ENCODE results near the gene TRPM8.
"Not testable (repeated sequence)": the region's sequence is repeated elsewhere in the genome, so short reads cannot be mapped to it uniquely, and the experiment has no call there.

The TRPM8 gene

DNA sequence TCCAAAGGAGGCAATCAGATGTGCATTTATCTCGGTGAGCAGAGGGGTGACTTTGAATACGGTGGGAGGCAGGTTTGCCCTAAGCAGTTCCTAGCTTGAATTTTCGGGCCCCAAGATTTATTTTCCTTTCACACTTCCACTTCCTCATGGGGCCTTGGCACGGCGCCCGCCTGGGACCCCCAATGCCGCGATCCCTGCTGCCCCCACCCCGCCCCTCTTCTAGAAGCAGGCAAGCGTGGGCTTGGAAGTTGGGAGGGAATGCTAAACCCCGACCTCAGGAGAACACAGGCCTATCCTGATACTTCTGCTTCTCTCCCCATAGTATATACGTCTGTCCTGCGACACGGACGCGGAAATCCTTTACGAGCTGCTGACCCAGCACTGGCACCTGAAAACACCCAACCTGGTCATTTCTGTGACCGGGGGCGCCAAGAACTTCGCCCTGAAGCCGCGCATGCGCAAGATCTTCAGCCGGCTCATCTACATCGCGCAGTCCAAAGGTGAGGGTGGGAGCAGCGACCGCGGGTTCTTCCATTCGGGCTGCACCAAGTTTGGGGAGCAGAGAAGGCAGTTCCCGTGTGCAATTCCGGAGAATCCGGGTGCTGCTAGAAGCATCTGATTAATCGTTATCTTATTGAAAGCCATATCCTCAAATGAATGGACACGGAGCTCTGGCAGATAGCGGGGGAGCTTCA lies 21.6 kb downstream of the TRPM8 start:
- no peak for DNase-seq

DNA sequence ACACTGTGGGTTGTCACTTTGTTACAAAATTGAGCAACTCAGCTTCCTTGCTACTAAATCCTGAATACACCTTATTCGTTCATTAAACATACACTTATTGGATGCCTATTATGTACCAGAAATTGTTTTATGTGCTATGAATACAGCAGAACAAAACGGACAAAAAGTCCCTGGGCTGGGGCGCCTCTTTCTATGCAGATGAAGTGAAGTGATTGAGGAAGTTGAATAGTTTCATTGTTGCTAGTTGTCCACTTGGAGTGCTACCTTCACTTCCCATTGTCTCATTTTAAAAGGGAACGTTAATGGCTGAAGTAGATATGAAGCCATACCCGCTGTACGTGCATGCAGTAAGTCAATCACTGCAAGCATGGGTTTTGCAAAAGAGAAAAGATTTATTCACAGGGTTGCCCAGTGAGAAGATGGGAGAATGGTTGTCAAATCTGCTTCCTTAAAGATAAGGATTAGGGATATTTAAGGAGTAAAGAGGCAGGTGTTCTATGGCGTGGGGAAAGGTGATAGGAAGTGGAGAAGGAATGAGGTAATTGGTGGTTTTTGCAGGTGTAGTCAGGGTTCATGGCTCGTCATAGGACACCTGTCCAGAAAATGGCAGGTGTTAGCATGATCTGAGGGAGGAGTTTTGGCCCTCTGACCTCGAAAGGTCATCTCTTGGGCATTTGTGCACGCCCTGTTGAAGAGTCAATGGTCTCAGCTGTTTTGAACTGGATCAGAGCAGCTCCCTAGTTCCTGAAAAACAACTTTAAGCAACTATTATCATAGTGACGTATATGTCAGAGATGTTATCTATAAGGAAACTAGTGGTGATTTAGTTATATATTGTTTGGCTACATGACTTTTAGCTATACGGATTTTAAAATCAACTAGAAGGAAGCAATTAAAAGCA lies 23.5 kb downstream of the TRPM8 start:
- DNase-seq, result no peak

DNA sequence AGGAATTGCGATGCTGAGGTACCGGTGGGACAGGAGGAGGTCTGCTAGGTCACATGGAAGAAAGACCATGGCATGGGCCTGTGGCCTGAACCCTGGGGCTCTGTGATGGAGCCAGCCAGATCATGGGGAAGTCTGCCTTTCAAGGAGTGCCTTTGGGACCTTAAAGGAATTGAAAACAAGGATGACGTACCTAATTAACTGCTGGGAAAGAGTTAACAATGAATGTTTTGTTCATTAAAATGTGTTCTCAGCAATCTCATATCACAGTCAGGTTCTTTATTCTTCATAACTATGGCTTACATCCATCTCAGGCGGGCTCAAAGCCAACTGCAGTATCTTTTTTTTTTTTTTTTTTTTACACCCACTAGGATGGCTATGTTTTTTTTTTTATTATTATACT lies 25.6 kb downstream of the TRPM8 start:
- no peak for DNase-seq

DNA sequence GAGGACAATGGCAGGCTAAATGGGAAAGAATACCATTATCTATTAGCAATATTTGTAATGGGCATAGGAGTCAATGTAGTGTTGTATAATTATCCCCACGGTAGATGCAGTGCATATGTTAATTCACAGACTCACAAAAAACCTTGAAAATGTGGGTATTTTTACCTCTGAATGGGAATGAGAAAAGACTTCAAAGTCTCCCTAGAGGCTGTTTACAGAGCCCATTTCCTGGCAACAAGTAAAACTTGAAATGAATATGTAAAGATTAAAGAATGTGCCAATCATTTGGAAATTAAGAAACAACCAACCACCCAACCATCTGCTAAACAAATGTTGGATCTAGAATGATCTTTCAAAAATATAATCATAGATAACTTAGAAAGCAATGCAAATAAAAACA lies 27.1 kb downstream of the TRPM8 start:
- DNase-seq, result no peak

DNA sequence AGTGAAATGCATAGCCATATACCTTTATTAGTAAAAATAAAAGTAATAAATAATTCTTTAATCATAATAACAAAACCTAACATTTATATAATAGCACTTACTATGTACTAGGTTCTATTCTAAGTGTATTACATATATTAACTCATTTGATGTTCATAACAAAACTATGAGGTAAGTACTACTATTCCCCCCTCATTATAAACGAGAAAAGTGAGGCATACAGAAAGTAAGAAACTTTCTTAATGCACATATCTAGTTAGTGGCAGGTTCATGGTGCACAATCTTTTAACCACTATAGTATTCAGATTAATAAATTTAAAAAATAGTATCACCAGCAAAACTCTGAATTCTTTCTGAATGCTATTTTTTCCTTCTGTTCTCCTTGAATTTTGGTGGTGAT lies 27.5 kb downstream of the TRPM8 start:
- DNase-seq, result no peak

DNA sequence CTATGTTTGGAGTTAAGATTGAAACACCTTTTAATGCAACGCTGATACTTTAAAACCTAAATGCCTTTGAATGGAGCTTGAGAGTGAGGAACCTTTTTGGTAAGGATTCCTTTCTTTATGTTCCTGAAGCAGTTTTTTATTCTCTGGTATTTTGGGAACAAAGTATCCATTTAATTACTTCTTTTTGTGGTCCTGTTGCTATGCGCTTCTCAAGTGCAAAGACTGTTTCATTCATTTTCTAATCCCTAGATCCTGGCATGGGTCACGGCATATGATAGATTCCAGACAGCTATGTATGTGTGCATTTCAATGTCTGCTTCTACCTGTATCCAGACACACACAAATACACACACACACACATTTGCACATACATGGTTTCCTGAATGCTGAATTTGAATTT lies 28.0 kb downstream of the TRPM8 start:
- DNase-seq, result no peak

DNA sequence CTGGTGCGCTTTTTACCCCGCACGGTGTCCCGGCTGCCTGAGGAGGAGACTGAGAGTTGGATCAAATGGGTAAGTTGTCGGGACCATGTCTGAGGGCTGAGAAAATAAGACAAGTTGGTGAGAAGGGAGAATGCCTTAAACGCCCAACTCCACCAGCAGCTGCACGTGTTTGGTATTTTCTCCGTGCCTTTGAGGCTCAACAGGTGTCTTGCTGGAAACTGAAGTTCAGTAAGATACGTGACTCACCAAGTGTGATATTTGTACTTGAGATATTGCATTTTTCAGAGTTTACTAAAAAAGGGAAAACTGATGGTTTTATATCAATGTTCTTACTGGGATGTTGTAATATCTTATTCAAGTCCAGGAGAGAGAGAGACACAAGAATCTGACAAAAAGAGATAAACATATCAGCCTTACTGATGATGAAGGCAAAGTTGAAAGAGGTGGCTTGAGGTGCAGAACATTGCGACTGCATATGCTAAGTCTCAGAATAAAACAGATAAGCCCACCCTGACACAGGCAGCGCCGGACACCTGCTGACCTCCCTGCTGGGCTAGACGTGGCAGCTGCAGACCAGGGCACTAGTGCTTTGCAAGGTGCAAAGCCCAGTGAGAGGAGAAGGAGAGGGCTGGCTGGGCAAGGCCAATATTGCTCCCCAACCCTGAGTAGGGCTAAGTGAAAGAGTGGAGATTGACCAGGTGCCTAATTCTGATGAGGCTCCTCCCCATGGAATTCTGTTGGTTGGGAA lies 33.1 kb downstream of the TRPM8 start:
- DNase-seq, result no peak

DNA sequence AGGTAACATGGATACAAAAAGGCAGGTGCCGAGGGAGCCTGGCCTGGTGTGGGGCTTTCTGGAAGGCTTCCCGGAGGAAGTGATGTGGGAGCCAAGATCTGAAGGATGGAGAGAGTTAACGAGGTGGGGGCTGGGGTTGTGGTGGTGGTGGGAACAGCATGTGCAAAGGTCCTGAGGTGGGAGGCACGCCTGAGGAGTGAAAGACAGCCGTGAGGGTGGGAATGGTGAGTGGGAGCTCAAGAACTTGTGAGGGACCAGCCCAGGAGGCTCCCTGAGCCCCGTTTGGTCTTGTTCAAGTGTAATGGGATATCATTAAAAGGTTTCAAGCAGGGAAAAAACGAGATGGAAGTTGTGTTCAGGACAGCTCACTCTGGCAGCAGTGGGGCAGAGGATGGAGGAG lies 35.2 kb downstream of the TRPM8 start:
- DNase-seq, result no peak

DNA sequence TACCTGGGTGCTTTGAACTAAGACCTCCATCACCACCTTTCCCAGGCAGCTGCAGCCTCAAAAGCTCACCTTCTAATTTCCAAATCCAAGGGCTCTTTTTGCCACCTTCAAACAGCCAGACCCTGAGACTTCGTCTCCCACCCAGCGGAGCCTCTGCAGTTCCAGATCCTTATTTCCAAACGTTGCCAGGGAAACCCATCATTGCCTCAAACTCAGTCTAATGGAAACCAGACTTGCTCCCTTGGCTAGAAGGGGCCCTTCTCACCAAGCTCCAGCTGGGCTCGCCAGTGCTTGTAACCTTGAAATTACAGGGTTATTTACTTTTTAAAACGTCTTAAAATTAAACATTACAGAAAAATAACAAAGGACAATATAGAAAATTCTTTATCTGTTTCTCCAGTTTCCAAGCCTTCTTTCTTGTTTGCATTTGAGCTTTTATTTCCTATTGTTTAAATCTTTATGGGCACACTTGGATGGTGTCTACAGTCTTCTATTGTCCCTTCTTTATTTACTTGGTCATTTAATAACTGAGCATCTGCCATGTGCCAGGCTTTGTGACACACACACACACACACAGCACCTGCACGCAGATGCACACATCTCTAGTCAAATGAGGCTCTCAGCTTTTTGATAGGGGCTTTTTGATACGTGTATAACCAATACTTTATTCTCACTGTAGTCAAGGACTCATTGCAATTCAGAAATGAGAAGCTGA lies 36.1 kb downstream of the TRPM8 start:
- no peak for DNase-seq

DNA sequence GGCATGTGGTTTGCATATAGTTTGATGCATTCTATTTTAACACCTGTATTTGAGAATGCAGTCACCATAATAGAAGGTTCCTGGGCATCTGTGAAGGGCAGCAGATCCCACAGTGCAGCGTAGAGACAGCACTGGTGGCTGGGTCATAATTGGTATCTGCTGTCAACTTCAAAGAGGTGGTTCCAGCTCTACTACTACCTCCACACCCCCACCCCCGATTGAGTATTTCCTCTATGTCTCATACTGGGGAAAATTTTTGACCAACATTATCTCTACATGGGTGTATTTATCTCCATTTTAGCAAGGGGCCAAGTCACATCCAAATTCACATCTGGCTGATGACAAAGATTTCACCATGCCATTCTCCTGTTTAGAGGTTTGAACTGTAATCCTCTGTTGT lies 43.0 kb downstream of the TRPM8 start:
- DNase-seq, result no peak

DNA sequence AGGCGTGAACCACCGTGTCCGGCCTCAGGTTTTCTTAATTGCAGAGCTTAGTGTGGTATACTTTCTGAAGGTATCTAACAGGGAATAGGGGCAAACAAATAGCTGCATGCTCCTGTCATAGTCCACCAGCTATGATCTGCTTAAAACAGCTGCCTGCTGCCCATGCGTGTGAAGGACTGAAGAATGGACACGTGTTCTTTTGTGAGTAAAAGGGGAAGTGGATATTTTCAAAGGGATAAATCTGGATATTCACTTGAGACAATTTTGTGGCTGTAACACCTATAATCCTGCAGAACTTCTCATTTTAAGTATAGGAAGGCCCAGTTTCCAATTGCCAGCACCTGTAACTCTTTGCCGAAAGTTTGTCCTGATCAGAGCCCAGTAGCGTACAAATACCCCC lies 44.7 kb downstream of the TRPM8 start:
- no peak for DNase-seq

DNA sequence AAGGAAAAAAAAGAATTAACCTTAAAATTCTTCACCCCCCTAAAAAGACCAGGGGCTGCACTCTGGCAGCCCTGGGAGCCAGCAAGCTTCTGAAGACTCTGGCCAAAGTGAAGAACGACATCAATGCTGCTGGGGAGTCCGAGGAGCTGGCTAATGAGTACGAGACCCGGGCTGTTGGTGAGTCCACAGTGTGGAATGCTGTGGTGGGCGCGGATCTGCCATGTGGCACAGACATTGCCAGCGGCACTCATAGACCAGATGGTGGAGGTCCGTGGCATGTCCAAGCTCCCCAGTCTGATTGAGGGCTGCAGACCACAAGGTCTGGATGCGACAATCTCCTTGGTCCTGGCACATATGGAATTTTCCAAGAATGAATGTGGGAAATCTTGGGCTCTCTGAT lies 47.4 kb downstream of the TRPM8 start:
- DNase-seq, result no peak

DNA sequence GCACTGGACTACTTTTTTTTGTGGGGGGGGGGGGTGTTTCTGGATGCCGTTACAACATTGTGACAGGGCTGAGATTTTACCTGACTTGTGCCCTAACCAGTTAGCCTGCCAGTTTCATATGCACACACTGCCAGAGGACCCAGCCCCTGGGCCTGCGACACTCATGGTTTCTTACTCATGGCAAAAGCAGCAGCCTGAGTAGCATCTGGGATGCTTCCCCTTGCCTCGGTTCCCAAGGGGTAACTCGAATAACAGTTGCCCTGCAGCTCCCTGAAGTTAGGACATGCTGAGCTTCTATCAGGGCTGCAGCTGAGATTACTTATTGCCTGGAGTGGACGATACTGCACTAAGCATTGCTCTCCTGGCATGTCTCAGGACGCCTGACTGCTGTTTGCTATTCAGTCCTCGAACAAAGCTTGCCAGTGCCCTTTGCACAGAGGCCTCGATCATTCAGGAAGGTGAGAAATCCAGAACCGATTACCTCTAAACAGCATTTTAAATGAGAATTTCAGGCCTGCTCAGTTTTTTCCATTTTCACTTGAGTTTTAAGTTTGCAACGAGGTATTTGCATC lies 47.9 kb downstream of the TRPM8 start:
- no peak for DNase-seq

DNA sequence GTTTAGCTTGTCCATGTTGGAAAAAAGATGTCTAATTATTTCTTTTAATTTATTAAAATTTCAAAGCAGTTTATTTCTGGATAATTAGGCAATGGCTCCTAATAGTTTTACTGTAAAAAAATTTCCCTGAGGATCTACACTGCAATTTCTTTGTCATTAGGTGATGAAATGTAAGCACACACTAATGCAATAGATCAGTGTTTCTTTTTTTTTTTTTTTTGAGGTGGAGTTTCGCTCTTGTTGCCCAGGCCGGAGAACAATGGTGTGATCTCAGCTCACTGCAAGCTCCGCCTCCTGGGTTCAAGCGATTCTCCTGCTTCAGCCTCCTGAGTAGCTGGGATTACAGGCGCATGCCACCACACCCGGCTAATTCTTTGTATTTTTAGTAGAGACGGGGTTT lies 48.5 kb downstream of the TRPM8 start:
- DNase-seq, result not testable (repeated sequence)

DNA sequence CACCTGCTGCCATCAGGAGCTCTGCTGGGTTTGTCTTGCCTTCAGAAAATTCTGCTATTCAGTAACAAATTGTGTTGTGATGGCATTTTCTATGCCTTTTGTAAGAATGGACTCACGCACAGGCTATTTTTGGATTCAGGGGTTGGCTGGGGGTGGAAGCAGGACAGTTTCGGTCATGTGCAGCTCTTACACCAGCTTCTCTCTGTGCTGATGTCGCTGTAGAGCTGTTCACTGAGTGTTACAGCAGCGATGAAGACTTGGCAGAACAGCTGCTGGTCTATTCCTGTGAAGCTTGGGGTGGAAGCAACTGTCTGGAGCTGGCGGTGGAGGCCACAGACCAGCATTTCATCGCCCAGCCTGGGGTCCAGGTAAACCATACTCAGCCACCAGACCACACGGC lies 49.2 kb downstream of the TRPM8 start:
- DNase-seq, result no peak

DNA sequence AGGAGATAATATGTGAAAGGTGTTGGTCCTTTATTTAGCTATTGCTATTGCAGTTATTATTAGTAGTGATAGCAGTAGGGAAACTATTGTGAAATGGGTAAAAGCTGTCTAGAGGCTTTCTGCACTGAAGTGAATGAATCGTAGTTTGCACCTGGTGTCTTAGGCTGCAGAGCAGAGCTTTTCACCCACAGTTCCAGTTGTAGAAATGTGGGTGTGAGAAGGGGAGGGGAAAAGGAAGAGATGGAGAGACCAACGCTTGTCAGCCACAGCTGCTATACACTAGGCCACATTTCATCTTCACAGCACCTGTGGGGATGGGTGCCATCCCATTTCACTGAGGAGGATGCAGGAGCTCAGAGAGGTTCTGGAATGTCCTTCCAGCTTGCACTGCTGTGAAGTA lies 50.0 kb downstream of the TRPM8 start:
- DNase-seq, result no peak

DNA sequence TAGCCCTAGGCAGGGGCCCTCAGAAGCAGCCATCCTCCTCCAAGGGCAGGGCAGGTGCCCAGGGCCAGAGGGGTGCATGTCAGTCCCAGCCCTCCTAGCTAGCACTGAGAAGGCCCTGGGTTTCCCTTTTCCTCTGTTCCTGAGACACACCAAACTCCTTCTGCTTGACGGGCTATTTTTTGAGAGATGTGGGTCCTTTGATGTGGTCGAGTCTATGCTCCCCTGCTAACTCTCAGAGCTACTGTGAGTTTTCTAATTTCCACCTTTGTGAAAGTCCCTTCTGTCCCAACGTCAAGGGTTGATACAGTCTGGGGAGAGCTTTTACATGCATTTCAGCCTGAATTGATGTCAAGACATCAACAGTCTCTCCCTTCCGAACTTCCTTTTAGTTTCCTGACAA lies 51.4 kb downstream of the TRPM8 start:
- DNase-seq, result no peak

DNA sequence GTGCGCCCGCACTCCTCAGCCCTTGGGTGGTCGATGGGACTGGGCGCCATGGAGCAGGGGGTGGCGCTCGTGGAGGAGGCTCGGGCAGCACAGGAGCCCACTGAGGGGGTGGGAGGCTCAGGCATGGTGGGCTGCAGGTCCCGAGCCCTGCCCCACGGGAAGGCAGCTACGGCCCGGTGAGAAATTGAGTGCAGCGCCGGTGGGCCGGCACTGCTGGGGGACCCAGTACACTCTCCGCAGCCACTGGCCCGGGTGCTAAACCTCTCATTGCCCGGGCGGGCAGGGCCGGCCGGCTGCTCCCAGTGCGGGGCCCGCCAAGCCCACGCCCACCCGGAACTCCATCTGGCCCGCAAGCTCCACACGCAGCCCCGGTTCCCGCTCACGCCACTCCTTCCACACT lies 55.3 kb downstream of the TRPM8 start:
- DNase-seq, result not testable (repeated sequence)

DNA sequence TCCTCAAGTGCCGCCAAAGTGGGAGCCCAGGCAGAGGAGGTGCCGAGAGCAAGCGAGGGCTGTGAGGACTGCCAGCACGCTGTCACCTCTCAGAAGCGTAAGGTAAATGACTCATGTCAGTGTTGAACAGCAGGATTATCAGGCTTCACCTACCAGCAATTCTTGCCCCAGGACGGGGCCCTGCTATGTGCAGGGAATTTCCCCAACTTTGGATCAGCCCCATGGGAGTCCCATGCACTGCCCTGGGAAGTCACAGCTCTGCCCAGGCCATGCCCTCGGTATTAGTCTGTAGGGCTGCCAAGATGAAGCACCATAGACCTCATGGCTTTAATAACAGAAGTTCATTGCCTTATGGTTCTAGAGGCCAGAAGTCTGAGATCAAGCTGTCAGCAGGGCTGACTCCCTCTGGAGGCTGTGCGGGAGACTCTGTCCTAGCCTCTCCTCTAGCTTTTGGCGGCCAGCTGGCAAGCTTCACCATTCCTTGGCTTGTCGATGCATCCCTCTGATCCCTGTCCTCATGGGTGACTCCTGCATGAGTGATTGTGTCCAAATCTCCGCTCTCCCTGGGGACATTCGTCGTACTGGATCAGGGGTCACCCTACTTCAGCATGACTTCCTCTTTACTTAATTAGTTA lies 55.9 kb downstream of the TRPM8 start:
- DNase-seq, result no peak

DNA sequence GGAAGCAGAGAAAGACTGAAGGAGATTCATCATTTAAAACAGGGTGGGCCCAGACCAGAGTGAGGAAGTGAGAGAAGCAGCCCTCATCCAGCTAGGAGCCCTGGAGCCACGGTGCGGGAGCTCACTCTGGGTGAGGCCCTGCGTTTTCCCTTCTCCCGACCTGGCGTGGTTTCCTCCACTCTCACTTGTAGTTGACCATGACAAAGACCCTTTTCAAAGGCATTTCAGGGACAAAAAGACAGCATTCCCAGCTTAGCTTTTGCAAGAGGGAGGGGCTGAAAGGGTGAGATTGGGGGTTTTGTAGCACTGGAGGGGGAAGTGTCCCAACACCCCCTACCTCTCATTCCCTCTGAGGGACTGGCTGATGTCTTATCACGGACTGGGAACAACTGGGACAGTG lies 56.6 kb downstream of the TRPM8 start:
- no peak for DNase-seq

DNA sequence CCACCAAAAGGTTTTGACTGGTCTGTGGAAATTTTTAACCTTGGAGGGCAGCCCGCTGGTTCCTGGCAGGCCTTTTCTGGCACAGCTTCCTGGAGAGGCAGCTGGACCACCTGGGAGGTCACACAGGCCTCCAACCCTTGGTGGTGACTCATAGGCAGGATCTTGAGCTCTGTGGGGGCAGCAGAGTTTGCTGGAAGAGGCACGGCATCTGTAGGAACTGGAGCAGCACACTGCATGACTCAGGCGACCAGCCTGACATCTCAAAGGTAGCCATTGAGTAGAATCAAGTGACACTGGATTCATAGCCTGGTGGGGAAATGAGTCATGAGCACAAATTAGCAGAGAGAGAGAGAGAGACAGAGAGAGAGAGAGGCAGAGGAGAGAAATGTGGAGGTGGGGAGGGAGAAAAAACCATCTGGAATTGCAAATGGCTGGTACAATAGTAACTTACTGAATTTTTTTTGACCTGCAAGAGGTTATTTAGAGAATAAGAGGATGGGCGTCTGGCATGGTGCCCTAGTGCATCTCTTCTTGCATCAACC lies 57.4 kb downstream of the TRPM8 start:
- DNase-seq, result no peak

DNA sequence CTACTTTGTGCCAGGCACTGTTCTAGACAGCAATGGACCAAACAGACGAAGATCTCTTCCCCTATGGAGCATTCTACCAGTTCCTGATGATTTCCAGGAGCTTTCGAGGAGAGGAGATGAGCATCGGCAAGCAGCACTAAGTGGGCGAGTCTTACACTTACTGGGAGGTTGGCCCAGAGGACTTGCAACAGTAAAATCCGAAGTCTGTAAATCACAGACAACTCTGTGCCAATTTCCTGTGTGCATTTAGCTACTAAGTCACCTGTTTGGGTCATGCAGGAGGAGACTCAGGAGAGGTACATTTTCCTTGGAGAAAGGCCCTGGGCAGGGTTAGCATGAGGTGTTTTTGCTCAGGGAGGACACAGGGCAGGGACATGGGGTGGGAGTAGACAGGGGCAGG lies 58.9 kb downstream of the TRPM8 start:
- DNase-seq, result no peak

Data from activated naive CD4-positive, alpha-beta T cell (primary cell).